Panc1 (cell line): Measurements from ENCODE around the gene RBM6. TPM values are rescaled to one million over a fixed set of nuclear protein-coding genes. Genes with fewer than 3 reads are reported as not detected.
A peak's percentile ranks its signal among the peaks of the same experiment; 100 is the strongest.

ENCODE experiments used
- ATAC-seq: fragments of 200-7000 bp; cut with Tn5 transposase; 2 replicates; pipeline ENCODE4 v1.9.1; 2020; ENCODE audit warnings: mild to moderate bottlenecking, moderate library complexity
- BruUV-seq: library from RNA; stranded (reverse); fragments of 400-500 nt; replicated peaks from 2 replicates; lab custom pipeline; 2021; lab: Mats Ljungman, UMichigan
- CTCF ChIA-PET: fragments of 300-600 bp; sonication (Branson Sonifier 250); formaldehyde crosslinking; loops from one replicate; lab custom pipeline; 2022; ENCODE audit warnings: antibody characterized with exemption; lab: Charles Lee
- POLR2A ChIA-PET: fragments of 300-600 bp; sonication (Branson Sonifier 250); formaldehyde crosslinking; loops from one replicate; lab custom pipeline; 2022; ENCODE audit warnings: antibody characterized with exemption; lab: Charles Lee
- DNase-seq: peaks from one replicate; pipeline ENCODE4 v3.0.0-alpha.2; 2010; ENCODE audit warnings: low read depth, low spot score
- H3K27ac ChIP-seq: 2 replicates; pipeline ENCODE4 v1.5.1; 2011; ENCODE audit warnings: mild to moderate bottlenecking, low read length, inconsistent platforms
- H3K27me3 ChIP-seq: fragments of 200-500 bp; sonication (Bioruptor generic); 2 replicates; pipeline ENCODE4 v1.6.0; 2014; ENCODE audit warnings: low read length, inconsistent platforms; ENCODE audit not compliant: control insufficient read depth, insufficient read depth
- H3K36me3 ChIP-seq: fragments of 200-500 bp; sonication (Bioruptor generic); 2 replicates; pipeline ENCODE4 v1.5.1; 2014; ENCODE audit warnings: inconsistent platforms, mild to moderate bottlenecking, low read length, moderate library complexity; ENCODE audit not compliant: control insufficient read depth, insufficient read depth
- H3K4me1 ChIP-seq: 2 replicates; pipeline ENCODE4 v1.5.1; 2011; ENCODE audit warnings: inconsistent platforms, mild to moderate bottlenecking, low read length, moderate library complexity; ENCODE audit not compliant: control insufficient read depth, insufficient read depth
- H3K4me3 ChIP-seq, 2 experiments: 2 replicates each; pipeline ENCODE4 v1.5.1; 2011 to 2012; ENCODE audit warnings: low read depth in 2 of 2, low read length in 2 of 2, mild to moderate bottlenecking in 2 of 2, inconsistent platforms in 1 of 2, moderate library complexity in 1 of 2
- H3K9me3 ChIP-seq: fragments of 200-500 bp; sonication (Bioruptor generic); 2 replicates; pipeline ENCODE4 v1.5.1; 2014; ENCODE audit warnings: low read depth, mild to moderate bottlenecking, inconsistent platforms, low read length, moderate library complexity; ENCODE audit not compliant: control insufficient read depth, insufficient read depth
- CTCF ChIP-seq: fragments of 450-650 bp; IDR thresholded peaks from 2 replicates; pipeline ENCODE4 v1.5.1; 2017; ENCODE audit warnings: mild to moderate bottlenecking
- POLR2AphosphoS5 ChIP-seq: IDR thresholded peaks from 2 replicates; pipeline ENCODE4 v1.6.1; 2012; ENCODE audit warnings: mild to moderate bottlenecking, low read depth, low read length, moderate library complexity
- REST ChIP-seq, 2 experiments: IDR thresholded peaks; 2 replicates each; pipeline ENCODE4 v1.6.1; 2011 to 2012; ENCODE audit warnings: low read depth in 2 of 2, control low read depth in 1 of 2, low read length in 1 of 2, mild to moderate bottlenecking in 1 of 2, moderate library complexity in 1 of 2; ENCODE audit not compliant: insufficient read depth in 1 of 2
- SIN3A ChIP-seq: IDR thresholded peaks from 2 replicates; pipeline ENCODE4 v1.6.1; 2012; ENCODE audit warnings: low read depth, mild to moderate bottlenecking, low read length, moderate library complexity, borderline replicate concordance; ENCODE audit not compliant: insufficient read depth
- TCF7L2 ChIP-seq: IDR thresholded peaks from 2 replicates; pipeline ENCODE4 v1.6.1; 2011; ENCODE audit warnings: mild to moderate bottlenecking, low read depth, low read length, inconsistent platforms
- in situ Hi-C: cut with HindIII; loops from 2 replicates; pipeline ENCODE4 v1.10.0; 2016; ENCODE audit warnings: low sequenced_read_pairs, low pct_unique_long_range_greater_than_20kb
- intact Hi-C: fragments of 100-400 bp; cut with micrococcal nuclease; formaldehyde crosslinking; loops from one replicate; pipeline ENCODE4 v1.10.0; 2022; ENCODE audit not compliant: unreplicated experiment
- total RNA-seq: library from RNA; stranded (reverse); gene quantifications from one replicate; pipeline ENCODE4 v1.2.1, GENCODE V29; 2021; ENCODE audit not compliant: unreplicated experiment

Gene RBM6
- total RNA-seq, 1 experiment from 2014 or later: 43.6 TPM

GRCh38 chr3:50008931-50009330 lies 69.0 kb downstream of the RBM6 start:
- Histone ChIP-seq H3K4me1 (no peaks in the 10 kb centered on the region), H3K4me3 (no peak overlapping the region), H3K27me3 (no peaks in the 10 kb centered on the region), H3K36me3 (no peaks in the 10 kb centered on the region), H3K9me3 (no peaks in the 10 kb centered on the region), H3K27ac (no peak overlapping the region)
- ATAC-seq: peak; percentile 68
- intact Hi-C loops: no loop called here
- in situ Hi-C loops: no loop called here
- ChIA-PET POLR2A (no interaction called here), CTCF (no interaction called here)
- TF ChIP-seq POLR2AphosphoS5 (no peak), TCF7L2 (no peak), REST (IDR thresholded peaks at IDR 0.05; ENCODE audit: insufficient read depth in 1 of 2, low read depth in 2 of 2, low read length in 1 of 2) (no peak), SIN3A (no peak), CTCF (no peak)
- no peak for DNase-seq
- BruUV-seq: no TSS peak

GRCh38 chr3:50010959-50011358 lies 71.0 kb downstream of the RBM6 start:
- no peaks in the 10 kb centered on the region for H3K9me3 ChIP-seq
- intact Hi-C loops: no loop called here
- in situ Hi-C loops: no loop called here
- no peak overlapping the region for H3K27ac ChIP-seq
- H3K36me3 ChIP-seq: no peaks in the 10 kb centered on the region
- H3K4me3 ChIP-seq: no peak overlapping the region
- POLR2A ChIA-PET: interaction anchor here (0.6 kb wide), 1 partner anchor 33 kb away, joined by 3 read pairs; no protein-coding TSS in a partner anchor
- no peak for TF ChIP-seq TCF7L2
- TF ChIP-seq REST (IDR thresholded peaks at IDR 0.05; ENCODE audit: insufficient read depth in 1 of 2, low read depth in 2 of 2, low read length in 1 of 2): no peak
- no peak for TF ChIP-seq CTCF
- no peak for TF ChIP-seq POLR2AphosphoS5
- TF ChIP-seq SIN3A: no peak
- H3K27me3 ChIP-seq: no peaks in the 10 kb centered on the region
- CTCF ChIA-PET: no interaction called here
- peak; percentile 5 for DNase-seq
- no peak for ATAC-seq
- no peaks in the 10 kb centered on the region for H3K4me1 ChIP-seq
- no TSS peak for BruUV-seq
